Measurements from ENCODE around the gene S100A9. TPM values are rescaled to one million over a fixed set of nuclear protein-coding genes. Genes with fewer than 3 reads are reported as not detected.

The S100A9 gene
- total RNA-seq, 1 donor from 2014 or later = 1,065 TPM

GRCh38 chr1:153350321-153350957 lies 7.2 kb upstream of the S100A9 start:
- H3K27ac Mint-ChIP-seq = no peak overlapping the region
- no peaks in the 10 kb centered on the region for H3K4me1 Mint-ChIP-seq (ENCODE audit: unreplicated experiment)
- TF ChIP-seq, protein P1, sequence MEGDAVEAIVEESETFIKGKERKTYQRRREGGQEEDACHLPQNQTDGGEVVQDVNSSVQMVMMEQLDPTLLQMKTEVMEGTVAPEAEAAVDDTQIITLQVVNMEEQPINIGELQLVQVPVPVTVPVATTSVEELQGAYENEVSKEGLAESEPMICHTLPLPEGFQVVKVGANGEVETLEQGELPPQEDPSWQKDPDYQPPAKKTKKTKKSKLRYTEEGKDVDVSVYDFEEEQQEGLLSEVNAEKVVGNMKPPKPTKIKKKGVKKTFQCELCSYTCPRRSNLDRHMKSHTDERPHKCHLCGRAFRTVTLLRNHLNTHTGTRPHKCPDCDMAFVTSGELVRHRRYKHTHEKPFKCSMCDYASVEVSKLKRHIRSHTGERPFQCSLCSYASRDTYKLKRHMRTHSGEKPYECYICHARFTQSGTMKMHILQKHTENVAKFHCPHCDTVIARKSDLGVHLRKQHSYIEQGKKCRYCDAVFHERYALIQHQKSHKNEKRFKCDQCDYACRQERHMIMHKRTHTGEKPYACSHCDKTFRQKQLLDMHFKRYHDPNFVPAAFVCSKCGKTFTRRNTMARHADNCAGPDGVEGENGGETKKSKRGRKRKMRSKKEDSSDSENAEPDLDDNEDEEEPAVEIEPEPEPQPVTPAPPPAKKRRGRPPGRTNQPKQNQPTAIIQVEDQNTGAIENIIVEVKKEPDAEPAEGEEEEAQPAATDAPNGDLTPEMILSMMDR (conservative IDR thresholded peaks at IDR 0.05) = no peak
- DNase-seq (ENCODE audit: extremely low spot score, unreplicated experiment) = no peak
- H3K27me3 Mint-ChIP-seq = peaks cover 21% of the 10 kb centered on the region
- H3K9me3 Mint-ChIP-seq = no peaks in the 10 kb centered on the region
- H3K4me3 Mint-ChIP-seq = no peak overlapping the region
- no peaks in the 10 kb centered on the region for H3K36me3 Mint-ChIP-seq

GRCh38 chr1:153352523-153352922 lies 5.1 kb upstream of the S100A9 start:
- Mint-ChIP-seq H3K27me3 (peaks cover 18% of the 10 kb centered on the region), H3K4me1 (ENCODE audit: unreplicated experiment) (peaks cover 3% of the 10 kb centered on the region), H3K4me3 (no peak overlapping the region), H3K27ac (no peak overlapping the region), H3K9me3 (no peaks in the 10 kb centered on the region), H3K36me3 (no peaks in the 10 kb centered on the region)
- DNase-seq (ENCODE audit: extremely low spot score, unreplicated experiment) = peak; percentile 77
- TF ChIP-seq, protein P1 (conservative IDR thresholded peaks at IDR 0.05) = peak; percentile 98

GRCh38 chr1:153353226-153353947 lies 4.3 kb upstream of the S100A9 start:
- TF ChIP-seq, protein P1 (conservative IDR thresholded peaks at IDR 0.05) = peak; percentile 58
- Mint-ChIP-seq H3K4me3 (no peak overlapping the region), H3K36me3 (no peaks in the 10 kb centered on the region), H3K9me3 (no peaks in the 10 kb centered on the region), H3K4me1 (ENCODE audit: unreplicated experiment) (peaks cover 3% of the 10 kb centered on the region), H3K27me3 (peaks cover 14% of the 10 kb centered on the region), H3K27ac (peak overlapping the region; percentile 14)
- peak; percentile 42 for DNase-seq (ENCODE audit: extremely low spot score, unreplicated experiment)

- Mint-ChIP-seq H3K27me3 (peaks cover 5% of the 10 kb centered on the region), H3K27ac (no peak overlapping the region), H3K36me3 (no peaks in the 10 kb centered on the region), H3K4me3 (no peak overlapping the region), H3K9me3 (no peaks in the 10 kb centered on the region), H3K4me1 (ENCODE audit: unreplicated experiment) (peaks cover 3% of the 10 kb centered on the region)
- DNase-seq (ENCODE audit: extremely low spot score, unreplicated experiment) = peak; percentile 52
- TF ChIP-seq, protein P1 (conservative IDR thresholded peaks at IDR 0.05) = no peak
Observed at GRCh38 chr1:153354515-153355193, 3.0 kb upstream of the S100A9 start.

- Mint-ChIP-seq H3K4me3 (no peak overlapping the region), H3K27me3 (no peaks in the 10 kb centered on the region), H3K4me1 (ENCODE audit: unreplicated experiment) (peaks cover 3% of the 10 kb centered on the region), H3K9me3 (no peaks in the 10 kb centered on the region), H3K36me3 (no peaks in the 10 kb centered on the region), H3K27ac (no peak overlapping the region)
- peak; percentile 67 for DNase-seq (ENCODE audit: extremely low spot score, unreplicated experiment)
- TF ChIP-seq, protein P1 (conservative IDR thresholded peaks at IDR 0.05) = peak; percentile 62
Observed at GRCh38 chr1:153355445-153356071, 2.1 kb upstream of the S100A9 start.

Measured in type B pancreatic cell (in vitro differentiated cells).